Stomach (tissue), 4 donors: Measurements from ENCODE around the gene NLRP3.

ENCODE experiments used
- EP300 ChIP-seq: sonication (generic); formaldehyde crosslinking; IDR thresholded peaks from one replicate; pipeline ENCODE4 v1.6.1; 2017; ENCODE audit warnings: antibody characterized with exemption
- POLR2A ChIP-seq, 4 donors: fragments of 450-650 bp; IDR thresholded peaks; one replicate each; pipeline ENCODE4 v1.6.1; 2016; ENCODE audit warnings: antibody characterized with exemption in 4 of 4, control low read depth in 2 of 4, mild to moderate bottlenecking in 1 of 4, moderate library complexity in 1 of 4

DNA sequence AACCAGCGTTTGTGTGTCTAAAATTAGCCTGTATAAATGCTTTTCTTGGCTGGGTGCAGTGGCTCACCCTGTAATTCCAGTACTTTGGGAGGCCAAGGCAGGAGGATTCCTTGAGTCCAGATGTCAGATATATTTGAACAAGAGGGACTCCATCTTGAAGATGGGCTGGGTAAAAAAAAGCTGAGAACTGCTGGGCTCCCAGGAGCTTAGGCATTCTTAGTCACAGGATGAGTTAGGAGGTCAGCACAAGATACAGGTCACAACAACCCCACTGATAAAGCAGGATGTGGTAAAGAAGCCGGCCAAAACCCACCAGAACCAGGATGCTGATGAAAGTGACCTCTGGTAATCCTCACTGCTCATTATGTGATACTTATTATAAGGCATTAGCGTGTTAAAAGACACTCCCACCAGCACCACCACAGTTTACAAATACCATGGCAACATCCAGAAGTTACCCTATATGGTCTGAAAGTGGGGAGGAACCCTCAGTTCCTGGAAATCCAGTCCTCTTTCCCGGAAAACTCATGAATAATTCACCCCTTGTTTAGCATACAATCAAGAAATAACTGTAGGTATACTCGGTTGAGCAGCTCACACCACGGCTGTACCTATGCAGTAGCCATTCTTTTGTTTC is 48.1 kb upstream of the NLRP3 start:
- TF ChIP-seq EP300 (no peak), POLR2A (IDR thresholded peaks at IDR 0.05) (no peak)
